HCT116 (cell line): ENCODE results near the gene MIF. TPM values are rescaled to one million over a fixed set of nuclear protein-coding genes. Genes with fewer than 3 reads are reported as not detected.

Experiments
- ATAC-seq: fragments of 200-7000 bp; cut with Tn5 transposase; 2 replicates; pipeline ENCODE4 v1.9.1; 2020; ENCODE audit warnings: mild to moderate bottlenecking, moderate library complexity
- BruUV-seq: library from RNA; stranded (reverse); fragments of 400-500 nt; replicated peaks from 2 replicates; lab custom pipeline; 2021; lab: Mats Ljungman, UMichigan
- CTCF ChIA-PET: fragments of 300-600 bp; sonication (Branson Sonifier 250); formaldehyde crosslinking; loops from one replicate; lab custom pipeline; 2021; ENCODE audit warnings: antibody characterized with exemption; lab: Charles Lee
- POLR2A ChIA-PET: fragments of 300-600, 350-600 bp; sonication (Branson Sonifier 250); formaldehyde crosslinking; loops from one replicate; lab custom pipeline; 2021; ENCODE audit warnings: antibody characterized with exemption; lab: Charles Lee
- RAD21 ChIA-PET, 2 experiments: fragments of 300-600 bp; sonication (Branson Sonifier 250); formaldehyde crosslinking; loops; one replicate each; lab custom pipeline; 2023; ENCODE audit warnings: low total read pairs in 2 of 2; ENCODE audit not compliant: uncharacterized antibody in 2 of 2, unreplicated experiment in 2 of 2, low non-redundant PET in 1 of 2; lab: Charles Lee
- DNase-seq: peaks from one replicate; pipeline ENCODE4 v3.0.0-alpha.2; 2010; ENCODE audit warnings: low read depth, low spot score
- H2AFZ ChIP-seq: fragments of 200-600 bp; shearing (Covaris generic), sonication (generic); 2 replicates; pipeline ENCODE4 v1.6.1; 2017; ENCODE audit warnings: low read depth, mixed run types, mixed read lengths, antibody characterized with exemption, low read length; ENCODE audit not compliant: poor library complexity, severe bottlenecking
- H3K27ac ChIP-seq: 2 replicates; pipeline ENCODE4 v1.5.1; 2012; ENCODE audit warnings: low read depth, low read length
- H3K27me3 ChIP-seq: fragments of 200-600 bp; sonication (generic); 2 replicates; pipeline ENCODE4 v1.6.1; 2016; ENCODE audit warnings: mixed run types, low read length, mixed read lengths; ENCODE audit not compliant: insufficient read depth
- H3K36me3 ChIP-seq, 2 experiments: fragments of 200-500 bp in 1 of 2; fragments of 200-600 bp in 1 of 2; sonication (Bioruptor generic) in 1 of 2; sonication (generic) in 1 of 2; 2 replicates each; pipeline versions ENCODE4 v1.5.1 to v1.6.1; 2014 to 2016; ENCODE audit warnings: low read length in 2 of 2, inconsistent platforms in 1 of 2, mixed read lengths in 1 of 2, mixed run types in 1 of 2; ENCODE audit not compliant: insufficient read depth in 2 of 2, control insufficient read depth in 1 of 2
- H3K4me1 ChIP-seq, 2 experiments: fragments of 200-600 bp in 1 of 2; sonication (generic) in 1 of 2; 2 replicates each; pipeline versions ENCODE4 v1.5.1 to v1.6.1; 2012 to 2017; ENCODE audit warnings: low read length in 2 of 2, inconsistent platforms in 1 of 2, mild to moderate bottlenecking in 1 of 2, mixed read lengths in 1 of 2, mixed run types in 1 of 2, moderate library complexity in 1 of 2; ENCODE audit not compliant: insufficient read depth in 2 of 2, control insufficient read depth in 1 of 2
- H3K4me2 ChIP-seq: fragments of 200-600 bp; sonication (generic); 2 replicates; pipeline ENCODE4 v1.6.1; 2017; ENCODE audit warnings: mixed run types, low read length, mixed read lengths
- H3K4me3 ChIP-seq, 2 experiments: fragments of 200-600 bp in 1 of 2; sonication (generic) in 1 of 2; replicated peaks in 1 of 2; 2 replicates each; pipeline ENCODE4 v1.5.1; 2011 to 2016; ENCODE audit warnings: low read length in 2 of 2, control low read depth in 1 of 2, low read depth in 1 of 2, mild to moderate bottlenecking in 1 of 2, mixed read lengths in 1 of 2, mixed run types in 1 of 2
- H3K79me2 ChIP-seq: fragments of 200-600 bp; sonication (generic); 2 replicates; pipeline ENCODE4 v1.6.1; 2017; ENCODE audit warnings: mild to moderate bottlenecking, mixed run types, low read length, moderate library complexity, mixed read lengths; ENCODE audit not compliant: insufficient read depth
- H3K9ac ChIP-seq: fragments of 200-600 bp; sonication (generic); 2 replicates; pipeline ENCODE4 v1.6.1; 2016; ENCODE audit warnings: low read length, mixed read lengths
- H3K9me2 ChIP-seq: fragments of 200-600 bp; sonication (generic), shearing (Covaris generic); 2 replicates; pipeline ENCODE4 v1.6.1; 2017; ENCODE audit warnings: mixed run types, mild to moderate bottlenecking, moderate library complexity; ENCODE audit not compliant: insufficient read depth
- H3K9me3 ChIP-seq, 2 experiments: fragments of 200-500 bp in 1 of 2; fragments of 200-600 bp in 1 of 2; sonication (Bioruptor generic) in 1 of 2; sonication (generic) in 1 of 2; 2 replicates each; pipeline ENCODE4 v1.6.1; 2014 to 2017; ENCODE audit warnings: low read length in 2 of 2, mixed read lengths in 2 of 2, inconsistent platforms in 1 of 2, low read depth in 1 of 2, mild to moderate bottlenecking in 1 of 2, mixed run types in 1 of 2, moderate library complexity in 1 of 2; ENCODE audit not compliant: control insufficient read depth in 1 of 2, insufficient read depth in 1 of 2
- H4K20me1 ChIP-seq: fragments of 200-600 bp; sonication (generic), shearing (Covaris generic); 2 replicates; pipeline ENCODE4 v1.6.1; 2017; ENCODE audit warnings: mixed run types, mild to moderate bottlenecking, moderate library complexity; ENCODE audit not compliant: insufficient read depth
- CBX3 ChIP-seq: IDR thresholded peaks from 2 replicates; pipeline ENCODE4 v1.6.1; 2012; ENCODE audit warnings: low read depth
- CEBPB ChIP-seq: IDR thresholded peaks from 2 replicates; pipeline ENCODE4 v1.6.1; 2012; ENCODE audit warnings: low read depth
- ELF1 ChIP-seq: IDR thresholded peaks from 2 replicates; pipeline ENCODE4 v1.6.1; 2012; ENCODE audit warnings: low read depth, borderline replicate concordance
- EZH2 ChIP-seq: fragments of 200-600 bp; sonication (generic); IDR thresholded peaks from 2 replicates; pipeline ENCODE4 v1.6.1; 2017; ENCODE audit warnings: antibody characterized with exemption, mixed run types
- FOSL1 ChIP-seq: IDR thresholded peaks from 2 replicates; pipeline ENCODE4 v1.6.1; 2012; ENCODE audit warnings: low read depth
- POLR2A ChIP-seq: IDR thresholded peaks from 2 replicates; pipeline ENCODE4 v1.7.0; 2011; ENCODE audit warnings: borderline replicate concordance; ENCODE audit not compliant: insufficient read depth, insufficient read length; ENCODE audit errors: extremely low read depth
- POLR2AphosphoS5 ChIP-seq: IDR thresholded peaks from 2 replicates; pipeline ENCODE4 v1.6.1; 2011; ENCODE audit warnings: mild to moderate bottlenecking, low read depth, low read length, moderate library complexity
- RAD21 ChIP-seq: IDR thresholded peaks from 2 replicates; pipeline ENCODE4 v1.6.1; 2012; ENCODE audit warnings: low read depth, mild to moderate bottlenecking
- SP1 ChIP-seq: IDR thresholded peaks from 2 replicates; pipeline ENCODE4 v1.6.1; 2012; ENCODE audit warnings: low read depth
- SRF ChIP-seq: IDR thresholded peaks from 2 replicates; pipeline ENCODE4 v1.6.1; 2012; ENCODE audit warnings: low read depth
- TCF7L2 ChIP-seq: IDR thresholded peaks from 2 replicates; pipeline ENCODE4 v1.7.0; 2011; ENCODE audit warnings: borderline replicate concordance, inconsistent platforms; ENCODE audit not compliant: insufficient read depth, insufficient read length; ENCODE audit errors: extremely low read depth
- YY1 ChIP-seq: IDR thresholded peaks from 2 replicates; pipeline ENCODE4 v1.6.1; 2011; ENCODE audit warnings: low read length, low read depth, moderate library complexity, mild to moderate bottlenecking; ENCODE audit not compliant: insufficient replicate concordance; ENCODE audit errors: extremely low read depth
- ZFX ChIP-seq: fragments of 450-650 bp; IDR thresholded peaks from 2 replicates; pipeline ENCODE4 v1.6.1; 2017
- intact Hi-C: fragments of 100-400 bp; cut with micrococcal nuclease; formaldehyde crosslinking; loops from 2 replicates; pipeline ENCODE4 v1.10.0; 2022
- total RNA-seq: library from RNA; stranded (reverse); gene quantifications from one replicate; pipeline ENCODE4 v1.2.1, GENCODE V29; 2021; ENCODE audit not compliant: unreplicated experiment
- TF ChIP-seq, protein P1 (sequence below): IDR thresholded peaks from 2 replicates; pipeline ENCODE4 v1.6.1; 2012
- TF ChIP-seq, protein P2 (sequence below): IDR thresholded peaks from 2 replicates; pipeline ENCODE4 v1.6.1; 2012; ENCODE audit warnings: low read depth

The MIF gene
- total RNA-seq, 1 experiment from 2014 or later: 1,511 TPM

DNA sequence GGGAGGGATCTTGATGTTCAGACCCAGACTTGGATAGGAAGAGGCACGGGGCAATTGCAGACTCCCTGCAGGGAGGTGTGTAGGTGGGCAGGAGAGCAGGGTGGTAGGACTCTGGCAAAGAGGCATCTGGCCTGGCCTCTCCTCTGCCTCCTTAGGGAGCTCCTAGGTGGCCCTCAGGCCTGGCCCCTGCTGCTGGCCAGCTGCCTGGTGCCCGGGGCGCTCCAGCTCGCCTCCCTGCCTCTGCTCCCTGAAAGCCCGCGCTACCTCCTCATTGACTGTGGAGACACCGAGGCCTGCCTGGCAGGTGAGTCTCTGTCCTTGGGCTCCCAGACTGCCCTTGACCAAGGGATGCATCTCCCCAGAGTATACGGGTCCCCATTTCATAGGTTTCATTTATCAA, 16.6 kb upstream of the MIF start:
- Histone ChIP-seq H3K4me2 (no peak overlapping the region), H3K4me3 (no peak overlapping the region)
- TF ChIP-seq TCF7L2: no peak
- no peak for TF ChIP-seq POLR2A
- no peak for TF ChIP-seq FOSL1
- TF ChIP-seq ZFX: no peak
- TF ChIP-seq POLR2AphosphoS5: no peak
- TF ChIP-seq, protein P1, sequence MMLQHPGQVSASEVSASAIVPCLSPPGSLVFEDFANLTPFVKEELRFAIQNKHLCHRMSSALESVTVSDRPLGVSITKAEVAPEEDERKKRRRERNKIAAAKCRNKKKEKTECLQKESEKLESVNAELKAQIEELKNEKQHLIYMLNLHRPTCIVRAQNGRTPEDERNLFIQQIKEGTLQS: no peak
- no peak for TF ChIP-seq CEBPB
- TF ChIP-seq SRF: no peak
- no peak for TF ChIP-seq YY1
- TF ChIP-seq CBX3: no peak
- no peak for TF ChIP-seq ELF1
- TF ChIP-seq RAD21: no peak
- TF ChIP-seq EZH2: no peak
- TF ChIP-seq, all 23 proteins: peak for 0
- Histone ChIP-seq H3K79me2 (no peaks in the 10 kb centered on the region), H2AFZ (no peak overlapping the region), H3K9ac (no peak overlapping the region), H3K4me1 (no peaks in the 10 kb centered on the region), H3K27me3 (no peaks in the 10 kb centered on the region), H3K36me3 (no peaks in the 10 kb centered on the region; a peak in 1 of 4 replicates), H3K27ac (no peak overlapping the region), H3K9me3 (no peaks in the 10 kb centered on the region), H4K20me1 (no peaks in the 10 kb centered on the region), H3K9me2 (no peaks in the 10 kb centered on the region)
- BruUV-seq: no TSS peak
- CTCF ChIA-PET: no interaction called here
- RAD21 ChIA-PET: no interaction called here
- intact Hi-C loops: no loop called here
- no peak for DNase-seq
- POLR2A ChIA-PET: no interaction called here
- no peak for ATAC-seq

DNA sequence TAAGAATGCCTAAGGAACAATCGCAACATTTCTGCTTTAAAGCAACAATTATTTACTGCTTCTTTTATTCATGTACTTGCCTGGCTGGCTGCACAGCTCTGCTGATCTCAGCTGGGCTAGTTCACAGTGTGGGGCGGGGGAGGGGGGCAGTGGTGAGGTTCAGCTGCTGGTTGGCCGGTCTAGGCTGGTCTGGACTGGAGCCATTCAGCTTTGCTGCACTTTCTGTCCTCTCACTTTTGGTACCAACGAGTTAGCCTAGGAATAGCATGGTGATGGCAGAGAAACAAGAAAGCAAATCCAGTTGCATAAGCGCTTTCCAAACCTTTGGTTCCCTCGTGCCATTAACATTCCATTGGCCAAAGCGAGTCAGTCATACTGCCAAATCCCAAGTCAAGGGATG, 16.0 kb upstream of the MIF start:
- intact Hi-C loops: no loop called here
- no peaks in the 10 kb centered on the region for H3K9me3 ChIP-seq
- BruUV-seq: no TSS peak
- no peak overlapping the region for H3K27ac ChIP-seq
- no peak overlapping the region for H3K4me3 ChIP-seq
- TF ChIP-seq, protein P2, sequence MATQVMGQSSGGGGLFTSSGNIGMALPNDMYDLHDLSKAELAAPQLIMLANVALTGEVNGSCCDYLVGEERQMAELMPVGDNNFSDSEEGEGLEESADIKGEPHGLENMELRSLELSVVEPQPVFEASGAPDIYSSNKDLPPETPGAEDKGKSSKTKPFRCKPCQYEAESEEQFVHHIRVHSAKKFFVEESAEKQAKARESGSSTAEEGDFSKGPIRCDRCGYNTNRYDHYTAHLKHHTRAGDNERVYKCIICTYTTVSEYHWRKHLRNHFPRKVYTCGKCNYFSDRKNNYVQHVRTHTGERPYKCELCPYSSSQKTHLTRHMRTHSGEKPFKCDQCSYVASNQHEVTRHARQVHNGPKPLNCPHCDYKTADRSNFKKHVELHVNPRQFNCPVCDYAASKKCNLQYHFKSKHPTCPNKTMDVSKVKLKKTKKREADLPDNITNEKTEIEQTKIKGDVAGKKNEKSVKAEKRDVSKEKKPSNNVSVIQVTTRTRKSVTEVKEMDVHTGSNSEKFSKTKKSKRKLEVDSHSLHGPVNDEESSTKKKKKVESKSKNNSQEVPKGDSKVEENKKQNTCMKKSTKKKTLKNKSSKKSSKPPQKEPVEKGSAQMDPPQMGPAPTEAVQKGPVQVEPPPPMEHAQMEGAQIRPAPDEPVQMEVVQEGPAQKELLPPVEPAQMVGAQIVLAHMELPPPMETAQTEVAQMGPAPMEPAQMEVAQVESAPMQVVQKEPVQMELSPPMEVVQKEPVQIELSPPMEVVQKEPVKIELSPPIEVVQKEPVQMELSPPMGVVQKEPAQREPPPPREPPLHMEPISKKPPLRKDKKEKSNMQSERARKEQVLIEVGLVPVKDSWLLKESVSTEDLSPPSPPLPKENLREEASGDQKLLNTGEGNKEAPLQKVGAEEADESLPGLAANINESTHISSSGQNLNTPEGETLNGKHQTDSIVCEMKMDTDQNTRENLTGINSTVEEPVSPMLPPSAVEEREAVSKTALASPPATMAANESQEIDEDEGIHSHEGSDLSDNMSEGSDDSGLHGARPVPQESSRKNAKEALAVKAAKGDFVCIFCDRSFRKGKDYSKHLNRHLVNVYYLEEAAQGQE: no peak
- TF ChIP-seq RAD21 (no peak), SP1 (no peak)
- TF ChIP-seq, protein P1: no peak
- ChIA-PET POLR2A (interaction anchor here (0.6 kb wide), 1 partner anchor 11 kb away, joined by 3 read pairs; no protein-coding TSS in a partner anchor), CTCF (no interaction called here), RAD21 (no interaction called here)
- no peaks in the 10 kb centered on the region for H3K4me1 ChIP-seq
- H3K9me2 ChIP-seq: no peaks in the 10 kb centered on the region
- DNase-seq: no peak
- no peaks in the 10 kb centered on the region for H4K20me1 ChIP-seq
- no peaks in the 10 kb centered on the region; a peak in 1 of 4 replicates for H3K36me3 ChIP-seq
- no peaks in the 10 kb centered on the region for H3K79me2 ChIP-seq
- H2AFZ ChIP-seq: no peak overlapping the region
- no peak overlapping the region for H3K9ac ChIP-seq
- no peak overlapping the region for H3K4me2 ChIP-seq
- H3K27me3 ChIP-seq: no peaks in the 10 kb centered on the region
- ATAC-seq: no peak
